GM12878 (cell line): Measurements from ENCODE around the gene SSH3. TPM values are rescaled to one million over a fixed set of nuclear protein-coding genes. Genes with fewer than 3 reads are reported as not detected.

Experiments
- ATAC-seq: fragments of 200-7000 bp; cut with Tn5 transposase; 3 replicates; pipeline ENCODE4 v1.9.1; 2020; ENCODE audit warnings: mild to moderate bottlenecking, moderate library complexity
- BruUV-seq: library from RNA; stranded (reverse); fragments of 400-500 nt; replicated peaks from 2 replicates; lab custom pipeline; 2021; lab: Mats Ljungman, UMichigan
- CTCF ChIA-PET: fragments of 300-600 bp; sonication (Branson Sonifier 250); formaldehyde crosslinking; extraction: SDS; loops from one replicate; lab custom pipeline; 2021; ENCODE audit warnings: inconsistent platforms; lab: Yijun Ruan, JAX
- POLR2A ChIA-PET: fragments of 350-600 bp; formaldehyde crosslinking; extraction: SDS; loops from one replicate; lab custom pipeline; 2021; ENCODE audit warnings: inconsistent platforms; lab: Charles Lee
- RAD21 ChIA-PET: fragments of 300-600 bp; sonication (Branson Sonifier 250); formaldehyde crosslinking; loops from one replicate; lab custom pipeline; 2023; ENCODE audit warnings: antibody characterized with exemption; ENCODE audit not compliant: unreplicated experiment; lab: Charles Lee
- SMC1A ChIA-PET: fragments of 300-600 bp; sonication (Branson Sonifier 250); formaldehyde crosslinking; loops from one replicate; lab custom pipeline; 2023; ENCODE audit not compliant: unreplicated experiment, uncharacterized antibody; lab: Charles Lee
- DNase-seq: peaks from one replicate; pipeline ENCODE4 v3.0.0-alpha.2; 2011; ENCODE audit warnings: low read depth, low spot score
- FAIRE-seq: peaks from 3 replicates; lab custom pipeline; 2011; peaks lifted over from hg19 to GRCh38; lab: Jason Lieb, UNC
- H2AFZ ChIP-seq: 2 replicates; pipeline ENCODE4 v1.6.0; 2011; ENCODE audit warnings: low read depth, low read length, control low read depth; ENCODE audit not compliant: control insufficient read depth
- H3K27ac ChIP-seq: 2 replicates; pipeline ENCODE4 v1.5.1; 2011; ENCODE audit warnings: control low read depth; ENCODE audit not compliant: control insufficient read depth, insufficient read depth
- H3K27me3 ChIP-seq, 2 experiments: replicated peaks in 1 of 2; 2 replicates each; pipeline versions ENCODE4 v1.6.0 to v1.6.1; 2011; ENCODE audit warnings: low read length in 1 of 2; ENCODE audit not compliant: control insufficient read depth in 2 of 2, insufficient read depth in 2 of 2
- H3K36me3 ChIP-seq, 2 experiments: 2 replicates each; pipeline ENCODE4 v1.5.1; 2011; ENCODE audit warnings: low read length in 1 of 2; ENCODE audit not compliant: control insufficient read depth in 2 of 2, insufficient read depth in 2 of 2
- H3K4me1 ChIP-seq: 2 replicates; pipeline ENCODE4 v1.6.1; 2011; ENCODE audit warnings: mild to moderate bottlenecking, low read length, moderate library complexity, mixed read lengths; ENCODE audit not compliant: control insufficient read depth, insufficient read depth
- H3K4me2 ChIP-seq: 2 replicates; pipeline ENCODE4 v1.6.0; 2011; ENCODE audit warnings: control low read depth; ENCODE audit not compliant: control insufficient read depth, insufficient read depth
- H3K4me3 ChIP-seq: fragments of 200-600 bp; sonication (generic); 2 replicates; pipeline ENCODE4 v1.5.1; 2016
- H3K79me2 ChIP-seq: 2 replicates; pipeline ENCODE4 v1.6.0; 2011; ENCODE audit warnings: low read length; ENCODE audit not compliant: control insufficient read depth, insufficient read depth
- H3K9ac ChIP-seq: 2 replicates; pipeline ENCODE4 v1.8.0; 2011; ENCODE audit warnings: low read length, control low read depth, mixed read lengths; ENCODE audit not compliant: control insufficient read depth, insufficient read depth
- H3K9me3 ChIP-seq: replicated peaks from 3 replicates; pipeline ENCODE4 v1.5.1; 2011; ENCODE audit warnings: mild to moderate bottlenecking, low read length; ENCODE audit not compliant: control insufficient read depth, insufficient read depth
- H4K20me1 ChIP-seq: 2 replicates; pipeline ENCODE4 v1.6.0; 2011; ENCODE audit not compliant: control insufficient read depth, insufficient read depth
- CEBPB ChIP-seq, 2 experiments: fragments of 150-350 bp in 1 of 2; IDR thresholded peaks; 2 replicates each; pipeline ENCODE4 v1.6.1; 2012 to 2014; ENCODE audit warnings: low read depth in 2 of 2, low read length in 2 of 2, borderline replicate concordance in 1 of 2, inconsistent platforms in 1 of 2
- CHD2 ChIP-seq: IDR thresholded peaks from 2 replicates; pipeline ENCODE4 v1.6.1; 2011; ENCODE audit warnings: low read depth, low read length, improper control_type of control experiment, borderline replicate concordance
- IRF4 ChIP-seq: IDR thresholded peaks from 2 replicates; pipeline ENCODE4 v1.6.1; 2011; ENCODE audit warnings: low read depth, low read length
- MLLT1 ChIP-seq: fragments of 450-650 bp; IDR thresholded peaks from 2 replicates; pipeline ENCODE4 v1.6.1; 2016; ENCODE audit warnings: mild to moderate bottlenecking
- NR2F1 ChIP-seq: fragments of 450-650 bp; conservative IDR thresholded peaks from 2 replicates; pipeline ENCODE4 v1.6.1; 2017; ENCODE audit warnings: mild to moderate bottlenecking
- RAD21 ChIP-seq: IDR thresholded peaks from 2 replicates; pipeline ENCODE4 v1.6.1; 2011; ENCODE audit warnings: mild to moderate bottlenecking, low read depth, low read length, moderate library complexity; ENCODE audit not compliant: insufficient read depth
- RB1 ChIP-seq: fragments of 450-650 bp; formaldehyde crosslinking; IDR thresholded peaks from 2 replicates; pipeline ENCODE4 v1.6.1; 2017; ENCODE audit warnings: mild to moderate bottlenecking, borderline replicate concordance
- WRNIP1 ChIP-seq: IDR thresholded peaks from 2 replicates; pipeline ENCODE4 v1.6.1; 2011; ENCODE audit warnings: low read depth, low read length, improper control_type of control experiment, borderline replicate concordance
- WGBS: methylation state at CpG from one replicate; pipeline ENCODE4 v1.1.6; 2016; ENCODE audit warnings: low lambda C conversion rate; ENCODE audit not compliant: insufficient replicate concordance, insufficient coverage; ENCODE audit errors: missing lambda C conversion rate; 5-methylcytosine and 5-hydroxymethylcytosine counted together
- in situ Hi-C: fragments of 300-500 bp; cut with MboI; formaldehyde crosslinking; loops from 9 replicates; pipeline ENCODE4 v1.14.3; 2018; ENCODE audit warnings: mixed read lengths
- intact Hi-C: fragments of 100-400 bp; cut with micrococcal nuclease; formaldehyde crosslinking; loops from one replicate; pipeline ENCODE4 v1.14.2; 2022; ENCODE audit not compliant: unreplicated experiment
- polyA plus RNA-seq, 11 experiments: library from polyadenylated mRNA; depleted of rRNA in 4 of 11; unstranded in 6 of 11; stranded (reverse) in 5 of 11; fragments of >200 nt; fragmentation: Nextera tagmentation in 4 of 11; fragmentation: Illumina TruSeq in 1 of 11; extraction: Ambion mirVana in 4 of 11; extraction: Trizol in 1 of 11; gene quantifications; 1 replicate in 1 of 11; 2 replicates in 10 of 11; pipeline versions ENCODE4 v1.2.1 to v1.2.3, GENCODE V29; 2011 to 2016; ENCODE audit warnings: inconsistent platforms in 2 of 11, missing spikeins in 2 of 11, low read depth in 1 of 11
- total RNA-seq, 4 experiments: library from RNA; depleted of rRNA in 3 of 4; stranded (reverse); fragments of >200 nt in 3 of 4; fragmentation: Illumina TruSeq in 1 of 4; extraction: Trizol in 1 of 4; gene quantifications; 2 replicates each; pipeline versions ENCODE4 v1.2.1 to v1.2.3, GENCODE V29; 2013 to 2021
- TF ChIP-seq, protein P1 (sequence below): IDR thresholded peaks from 2 replicates; pipeline ENCODE4 v1.6.1; 2012; ENCODE audit warnings: low read length, inconsistent platforms

SSH3 gene
- total and polyA plus RNA-seq, 10 of the 15 experiments (the other 5 are each of a cell fraction or from before 2014, with no cell fraction given), result 0.05 to 0.83 (median 0.28) TPM; not detected in 3

DNA sequence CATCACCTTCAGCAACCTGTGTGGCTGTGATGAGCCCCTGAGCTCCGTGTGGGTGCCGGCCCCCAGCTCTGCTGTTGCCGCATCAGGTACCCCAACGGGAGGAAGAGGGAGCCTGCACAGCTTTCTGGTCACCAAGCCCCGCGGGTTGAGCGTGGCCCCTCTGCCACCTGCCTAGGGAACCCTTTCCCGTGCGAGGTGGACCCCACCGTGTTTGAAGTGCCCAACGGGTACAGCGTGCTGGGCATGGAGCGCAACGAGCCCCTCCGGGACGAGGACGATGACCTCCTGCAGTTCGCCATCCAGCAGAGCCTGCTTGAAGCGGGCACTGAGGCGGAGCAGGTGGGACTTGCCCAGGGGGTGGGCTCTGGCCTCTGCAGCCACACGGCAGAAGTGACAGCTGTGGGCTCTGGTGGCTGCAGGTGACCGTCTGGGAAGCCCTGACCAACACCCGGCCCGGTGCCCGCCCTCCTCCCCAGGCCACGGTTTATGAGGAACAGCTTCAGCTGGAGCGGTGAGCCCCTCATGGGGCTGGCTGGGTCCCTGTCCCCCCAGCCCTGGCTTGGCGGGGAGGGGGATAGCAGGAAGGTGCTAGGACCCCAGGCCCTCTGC is 1.9 kb upstream of the SSH3 start:
- CTCF ChIA-PET, result no interaction called here
- WGBS, result 96% methylated on average over 26 of the region's 28 CpGs
- H3K36me3 ChIP-seq, result peaks cover 7 to 22% of the 10 kb centered on the region in 2 experiments
- intact Hi-C loops (no loop called here), in situ Hi-C loops (no loop called here)
- SMC1A ChIA-PET, result no interaction called here
- H3K27ac ChIP-seq, result no peak overlapping the region
- no peaks in the 10 kb centered on the region for H3K27me3 ChIP-seq
- no peak overlapping the region for H2AFZ ChIP-seq
- RAD21 ChIA-PET, result no interaction called here
- no peak overlapping the region for H3K4me3 ChIP-seq
- ATAC-seq, result no peak
- DNase-seq, result no peak
- POLR2A ChIA-PET, result interaction anchor here (1.0 kb wide), 1 partner anchor 14 kb away, joined by 3 read pairs; no protein-coding TSS in a partner anchor
- H3K9ac ChIP-seq, result no peak overlapping the region
- no peaks in the 10 kb centered on the region for H3K4me1 ChIP-seq
- no peak for FAIRE-seq
- TSS peak; percentile 37 for BruUV-seq
- H3K9me3 ChIP-seq, result peaks cover 3% of the 10 kb centered on the region; the same call in 1 of the 3 replicates
- TF ChIP-seq CEBPB (IDR thresholded peaks at IDR 0.05; ENCODE audit: borderline replicate concordance in 1 of 2, low read depth in 2 of 2, low read length in 2 of 2) (no peak), WRNIP1 (no peak), NR2F1 (no peak), IRF4 (no peak), CHD2 (no peak), RAD21 (no peak), RB1 (no peak), MLLT1 (no peak)
- TF ChIP-seq, protein P1, sequence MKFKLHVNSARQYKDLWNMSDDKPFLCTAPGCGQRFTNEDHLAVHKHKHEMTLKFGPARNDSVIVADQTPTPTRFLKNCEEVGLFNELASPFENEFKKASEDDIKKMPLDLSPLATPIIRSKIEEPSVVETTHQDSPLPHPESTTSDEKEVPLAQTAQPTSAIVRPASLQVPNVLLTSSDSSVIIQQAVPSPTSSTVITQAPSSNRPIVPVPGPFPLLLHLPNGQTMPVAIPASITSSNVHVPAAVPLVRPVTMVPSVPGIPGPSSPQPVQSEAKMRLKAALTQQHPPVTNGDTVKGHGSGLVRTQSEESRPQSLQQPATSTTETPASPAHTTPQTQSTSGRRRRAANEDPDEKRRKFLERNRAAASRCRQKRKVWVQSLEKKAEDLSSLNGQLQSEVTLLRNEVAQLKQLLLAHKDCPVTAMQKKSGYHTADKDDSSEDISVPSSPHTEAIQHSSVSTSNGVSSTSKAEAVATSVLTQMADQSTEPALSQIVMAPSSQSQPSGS, result no peak
- H3K4me2 ChIP-seq, result no peak overlapping the region
- H3K79me2 ChIP-seq, result no peaks in the 10 kb centered on the region; the same call in 1 of the 2 replicates
- H4K20me1 ChIP-seq, result no peaks in the 10 kb centered on the region
